Measurements from ENCODE around the gene ANKRD61.

DNA sequence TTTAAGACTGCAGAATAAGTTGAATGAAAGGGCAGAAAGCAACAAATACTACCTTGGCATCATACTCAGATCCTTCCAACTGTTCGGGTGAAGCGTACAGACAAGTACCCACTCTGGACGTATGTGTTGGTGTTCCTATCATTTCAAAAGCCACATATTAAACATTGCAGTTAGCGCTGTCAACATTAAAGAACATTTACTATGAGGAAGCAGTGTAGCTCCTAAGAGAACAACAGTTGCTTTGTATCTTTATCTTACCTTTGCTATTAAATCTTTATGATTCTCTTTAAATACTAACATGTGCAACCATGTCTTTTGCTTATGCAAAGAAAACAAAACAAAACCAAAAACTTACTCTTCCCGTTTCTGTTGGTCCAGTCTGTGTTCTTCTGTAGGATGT is 2.6 kb upstream of the ANKRD61 start:
- TF ChIP-seq, protein P1, sequence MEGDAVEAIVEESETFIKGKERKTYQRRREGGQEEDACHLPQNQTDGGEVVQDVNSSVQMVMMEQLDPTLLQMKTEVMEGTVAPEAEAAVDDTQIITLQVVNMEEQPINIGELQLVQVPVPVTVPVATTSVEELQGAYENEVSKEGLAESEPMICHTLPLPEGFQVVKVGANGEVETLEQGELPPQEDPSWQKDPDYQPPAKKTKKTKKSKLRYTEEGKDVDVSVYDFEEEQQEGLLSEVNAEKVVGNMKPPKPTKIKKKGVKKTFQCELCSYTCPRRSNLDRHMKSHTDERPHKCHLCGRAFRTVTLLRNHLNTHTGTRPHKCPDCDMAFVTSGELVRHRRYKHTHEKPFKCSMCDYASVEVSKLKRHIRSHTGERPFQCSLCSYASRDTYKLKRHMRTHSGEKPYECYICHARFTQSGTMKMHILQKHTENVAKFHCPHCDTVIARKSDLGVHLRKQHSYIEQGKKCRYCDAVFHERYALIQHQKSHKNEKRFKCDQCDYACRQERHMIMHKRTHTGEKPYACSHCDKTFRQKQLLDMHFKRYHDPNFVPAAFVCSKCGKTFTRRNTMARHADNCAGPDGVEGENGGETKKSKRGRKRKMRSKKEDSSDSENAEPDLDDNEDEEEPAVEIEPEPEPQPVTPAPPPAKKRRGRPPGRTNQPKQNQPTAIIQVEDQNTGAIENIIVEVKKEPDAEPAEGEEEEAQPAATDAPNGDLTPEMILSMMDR (IDR thresholded peaks at IDR 0.05) = no peak
- TF ChIP-seq, protein P2, sequence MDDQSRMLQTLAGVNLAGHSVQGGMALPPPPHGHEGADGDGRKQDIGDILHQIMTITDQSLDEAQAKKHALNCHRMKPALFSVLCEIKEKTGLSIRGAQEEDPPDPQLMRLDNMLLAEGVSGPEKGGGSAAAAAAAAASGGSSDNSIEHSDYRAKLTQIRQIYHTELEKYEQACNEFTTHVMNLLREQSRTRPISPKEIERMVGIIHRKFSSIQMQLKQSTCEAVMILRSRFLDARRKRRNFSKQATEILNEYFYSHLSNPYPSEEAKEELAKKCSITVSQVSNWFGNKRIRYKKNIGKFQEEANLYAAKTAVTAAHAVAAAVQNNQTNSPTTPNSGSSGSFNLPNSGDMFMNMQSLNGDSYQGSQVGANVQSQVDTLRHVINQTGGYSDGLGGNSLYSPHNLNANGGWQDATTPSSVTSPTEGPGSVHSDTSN (IDR thresholded peaks at IDR 0.05) = no peak
- no peak for TF ChIP-seq FOXJ3 (CRISPR knock-in tag; IDR thresholded peaks at IDR 0.05)
